ENCODE data around the gene PTP4A2. TPM values are rescaled to one million over a fixed set of nuclear protein-coding genes. Genes with fewer than 3 reads are reported as not detected.

PTP4A2 gene
- total and polyA plus RNA-seq, 2 donors (not counting 1 experiment from before 2014, with no cell fraction given): 78.2 to 193 TPM

- 89% methylated on average over 4 of the region's 5 CpGs for WGBS (ENCODE audit: insufficient coverage)
- Histone ChIP-seq H3K27me3 (replicated peaks in 1 of 4; ENCODE audit: control extremely low read depth in 1 of 4, control insufficient read depth in 3 of 4, insufficient read depth in 4 of 4, low read length in 3 of 4) (no peaks in the 10 kb centered on the region), H3K9ac (ENCODE audit: low read length) (peak overlapping the region; percentile 24), H2AFZ (ENCODE audit: insufficient read depth, low read depth, low read length, poor library complexity, severe bottlenecking) (no peak overlapping the region), H3K4me3 (ENCODE audit: control extremely low read depth in 1 of 5, extremely low read depth in 1 of 5, insufficient read depth in 1 of 5, low read depth in 2 of 5, low read length in 4 of 5) (peak overlapping the region in 1 of 5 experiments; percentile 49), H3K9me3 (ENCODE audit: control extremely low read depth in 1 of 3, control insufficient read depth in 2 of 3, insufficient read depth in 1 of 3, low read length in 2 of 3) (peaks cover 0 to 9% (median 5%) of the 10 kb centered on the region in 3 donors), H3K4me2 (replicated peaks; ENCODE audit: low read depth, low read length, poor library complexity, severe bottlenecking) (peak overlapping the region; percentile 64), H3K4me1 (ENCODE audit: control insufficient read depth in 2 of 2, insufficient read depth in 2 of 2, low read length in 2 of 2) (peaks cover 16 to 19% of the 10 kb centered on the region in 2 donors), H4K20me1 (ENCODE audit: control insufficient read depth, insufficient read depth, low read length, poor library complexity, severe bottlenecking) (no peaks in the 10 kb centered on the region), H3K36me3 (replicated peaks in 1 of 2; ENCODE audit: control extremely low read depth in 1 of 2, control insufficient read depth in 1 of 2, extremely low read depth in 1 of 2, insufficient read depth in 2 of 2, low read length in 1 of 2) (peaks cover 6 to 13% of the 10 kb centered on the region in 2 experiments), H3K27ac (ENCODE audit: low read length in 2 of 2) (peak overlapping the region in 1 of 2 donors; percentile 20), H3K79me2 (ENCODE audit: control insufficient read depth, insufficient read depth, low read length) (no peaks in the 10 kb centered on the region)
- Mint-ChIP-seq H3K4me1 (peaks cover 30% of the 10 kb centered on the region), H3K27ac (peak overlapping the region; percentile 47), H3K4me3 (peak overlapping the region; percentile 53), H3K9me3 (ENCODE audit: insufficient read depth) (no peaks in the 10 kb centered on the region), H3K27me3 (no peaks in the 10 kb centered on the region)
- intact Hi-C loops (cut with micrococcal nuclease): no loop called here
- TF ChIP-seq EZH2 (IDR thresholded peaks at IDR 0.05; ENCODE audit: borderline replicate concordance, insufficient read depth, low read depth, low read length, poor library complexity, severe bottlenecking) (no peak), CTCF (IDR thresholded peaks at IDR 0.05) (no peak)
- ATAC-seq (ENCODE audit: low read depth) (peak; percentile 48), DNase-seq (peak; percentile 47)
- ChIA-PET POLR2A (interaction anchor here (0.7 to 0.8 kb wide), 3 partner anchors 31 to 42 kb away, joined by 3 to 6 read pairs (median 3); no protein-coding TSS in a partner anchor), CTCF (interaction anchor here (1.3 to 2.0 kb wide), 3 partner anchors 33 to 62 kb away, joined by 3 to 8 read pairs (median 5); no protein-coding TSS in a partner anchor)
These were observed 35.7 kb downstream of the PTP4A2 start for GRCh38 chr1:31902510-31902860.

- Histone ChIP-seq H3K36me3 (replicated peaks in 1 of 2; ENCODE audit: control extremely low read depth in 1 of 2, control insufficient read depth in 1 of 2, extremely low read depth in 1 of 2, insufficient read depth in 2 of 2, low read length in 1 of 2) (peaks cover 6 to 8% of the 10 kb centered on the region in 2 experiments), H3K9me3 (ENCODE audit: control extremely low read depth in 1 of 3, control insufficient read depth in 2 of 3, insufficient read depth in 1 of 3, low read length in 2 of 3) (peaks cover 0 to 9% (median 5%) of the 10 kb centered on the region in 3 donors), H3K79me2 (ENCODE audit: control insufficient read depth, insufficient read depth, low read length) (no peaks in the 10 kb centered on the region), H2AFZ (ENCODE audit: insufficient read depth, low read depth, low read length, poor library complexity, severe bottlenecking) (no peak overlapping the region), H3K4me1 (ENCODE audit: control insufficient read depth in 2 of 2, insufficient read depth in 2 of 2, low read length in 2 of 2) (peaks cover 16 to 19% of the 10 kb centered on the region in 2 donors), H3K27ac (ENCODE audit: low read length in 2 of 2) (peak overlapping the region in 1 of 2 donors; percentile 20), H3K27me3 (replicated peaks in 1 of 4; ENCODE audit: control extremely low read depth in 1 of 4, control insufficient read depth in 3 of 4, insufficient read depth in 4 of 4, low read length in 3 of 4) (no peaks in the 10 kb centered on the region), H4K20me1 (ENCODE audit: control insufficient read depth, insufficient read depth, low read length, poor library complexity, severe bottlenecking) (no peaks in the 10 kb centered on the region), H3K9ac (ENCODE audit: low read length) (peak overlapping the region; percentile 24), H3K4me3 (ENCODE audit: control extremely low read depth in 1 of 5, extremely low read depth in 1 of 5, insufficient read depth in 1 of 5, low read depth in 2 of 5, low read length in 4 of 5) (peak overlapping the region in 2 of 5 experiments; percentile 4 to 49), H3K4me2 (replicated peaks; ENCODE audit: low read depth, low read length, poor library complexity, severe bottlenecking) (peak overlapping the region; percentile 64)
- intact Hi-C loops (cut with micrococcal nuclease): no loop called here
- ATAC-seq (ENCODE audit: low read depth): peak; percentile 73
- no peaks in the 10 kb centered on the region for H3K27me3 Mint-ChIP-seq
- TF ChIP-seq EZH2 (IDR thresholded peaks at IDR 0.05; ENCODE audit: borderline replicate concordance, insufficient read depth, low read depth, low read length, poor library complexity, severe bottlenecking) (no peak), CTCF (IDR thresholded peaks at IDR 0.05) (no peak)
- peak overlapping the region; percentile 53 for H3K4me3 Mint-ChIP-seq
- POLR2A ChIA-PET: interaction anchor here (0.5 to 0.8 kb wide), 5 partner anchors 13 to 253 kb away, joined by 3 to 6 read pairs (median 3); no protein-coding TSS in a partner anchor
- CTCF ChIA-PET: interaction anchor here (1.4 to 2.0 kb wide), 3 partner anchors 10 to 62 kb away, joined by 5 to 8 read pairs (median 7); no protein-coding TSS in a partner anchor
- no peaks in the 10 kb centered on the region for H3K9me3 Mint-ChIP-seq (ENCODE audit: insufficient read depth)
- H3K27ac Mint-ChIP-seq: peak overlapping the region; percentile 47
- peaks cover 30% of the 10 kb centered on the region for H3K4me1 Mint-ChIP-seq
- 60% methylated on average over 3 of the region's 6 CpGs for WGBS (ENCODE audit: insufficient coverage)
- DNase-seq: peak; percentile 70
These were observed 36.2 kb downstream of the PTP4A2 start for GRCh38 chr1:31901838-31902509.
